ENCODE results near the gene ZNF688. TPM values are rescaled to one million over a fixed set of nuclear protein-coding genes. Genes with fewer than 3 reads are reported as not detected.
"Not testable (repeated sequence)": the region's sequence is repeated elsewhere in the genome, so short reads cannot be mapped to it uniquely, and the experiment has no call there.

ZNF688 gene
- total RNA-seq, 4 donors from 2014 or later, result 11.9 to 22.5 (median 16.0) TPM

GRCh38 chr16:30539000-30539964 is 32.2 kb downstream of the ZNF688 start:
- H3K4me3 ChIP-seq (ENCODE audit: low read depth, poor library complexity, severe bottlenecking), result no peak overlapping the region
- DNase-seq (ENCODE audit: low spot score in 2 of 2), result no peak
- TF ChIP-seq POLR2A (IDR thresholded peaks at IDR 0.05) (no peak), CTCF (IDR thresholded peaks at IDR 0.05) (no peak)
- 86 to 88% methylated on average over 8 of the region's 8 CpGs for WGBS, 2 donors
- intact Hi-C loops (cut with DNase I; ENCODE audit: low total_unique reads), result no loop called here

- H3K4me3 ChIP-seq (ENCODE audit: low read depth, poor library complexity, severe bottlenecking); intact Hi-C loops (cut with DNase I; ENCODE audit: low total_unique reads); DNase-seq (ENCODE audit: low spot score in 2 of 2): not testable (repeated sequence)
- WGBS, 2 donors, result 91 to 92% methylated on average over 13 of the region's 13 CpGs
Measured at GRCh38 chr16:30536391-30537024, 35.0 kb downstream of the ZNF688 start.

GRCh38 chr16:30535777-30536190 is 35.7 kb downstream of the ZNF688 start:
- intact Hi-C loops (cut with DNase I; ENCODE audit: low total_unique reads), result no loop called here
- DNase-seq (ENCODE audit: low spot score in 2 of 2), result peak; percentile 73 to 95
- 24 to 25% methylated on average over 12 of the region's 12 CpGs for WGBS, 2 donors
- no peak overlapping the region for H3K4me3 ChIP-seq (ENCODE audit: low read depth, poor library complexity, severe bottlenecking)
- no peak for TF ChIP-seq CTCF (IDR thresholded peaks at IDR 0.05)
- no peak for TF ChIP-seq POLR2A (IDR thresholded peaks at IDR 0.05)

GRCh38 chr16:30535106-30535776 is 36.3 kb downstream of the ZNF688 start:
- 2% methylated on average over 18 of the region's 18 CpGs for WGBS, 2 donors
- peak overlapping the region; percentile 56 for H3K4me3 ChIP-seq (ENCODE audit: low read depth, poor library complexity, severe bottlenecking)
- TF ChIP-seq CTCF (IDR thresholded peaks at IDR 0.05) (no peak), POLR2A (IDR thresholded peaks at IDR 0.05) (no peak)
- DNase-seq (ENCODE audit: low spot score in 2 of 2), result no peak
- intact Hi-C loops (cut with DNase I; ENCODE audit: low total_unique reads), result no loop called here

- no peak for TF ChIP-seq CTCF (IDR thresholded peaks at IDR 0.05)
- intact Hi-C loops (cut with DNase I; ENCODE audit: low total_unique reads), result no loop called here
- peak within 1 kb of the TSS; percentile 56 for H3K4me3 ChIP-seq (ENCODE audit: low read depth, poor library complexity, severe bottlenecking)
- WGBS, 2 donors, result 0% methylated on average over 20 to 44 of the region's 70 CpGs
- DNase-seq (ENCODE audit: low spot score in 2 of 2), result peak; percentile 91 to 99
Measured at GRCh38 chr16:30534368-30535105, 37.0 kb downstream of the ZNF688 start, which contains the start of gene ZNF747. ZNF747 (minus strand) TSS chr16:30534858; CDS start chr16:30534679, 179 bp downstream.
